ENCODE results near the gene LRRFIP1. TPM values are rescaled to one million over a fixed set of nuclear protein-coding genes. Genes with fewer than 3 reads are reported as not detected.

The LRRFIP1 gene
- total and polyA plus RNA-seq, 2 donors (not counting 3 experiments of a cell fraction or from before 2014, with no cell fraction given) = 39.2 to 179 TPM

DNA sequence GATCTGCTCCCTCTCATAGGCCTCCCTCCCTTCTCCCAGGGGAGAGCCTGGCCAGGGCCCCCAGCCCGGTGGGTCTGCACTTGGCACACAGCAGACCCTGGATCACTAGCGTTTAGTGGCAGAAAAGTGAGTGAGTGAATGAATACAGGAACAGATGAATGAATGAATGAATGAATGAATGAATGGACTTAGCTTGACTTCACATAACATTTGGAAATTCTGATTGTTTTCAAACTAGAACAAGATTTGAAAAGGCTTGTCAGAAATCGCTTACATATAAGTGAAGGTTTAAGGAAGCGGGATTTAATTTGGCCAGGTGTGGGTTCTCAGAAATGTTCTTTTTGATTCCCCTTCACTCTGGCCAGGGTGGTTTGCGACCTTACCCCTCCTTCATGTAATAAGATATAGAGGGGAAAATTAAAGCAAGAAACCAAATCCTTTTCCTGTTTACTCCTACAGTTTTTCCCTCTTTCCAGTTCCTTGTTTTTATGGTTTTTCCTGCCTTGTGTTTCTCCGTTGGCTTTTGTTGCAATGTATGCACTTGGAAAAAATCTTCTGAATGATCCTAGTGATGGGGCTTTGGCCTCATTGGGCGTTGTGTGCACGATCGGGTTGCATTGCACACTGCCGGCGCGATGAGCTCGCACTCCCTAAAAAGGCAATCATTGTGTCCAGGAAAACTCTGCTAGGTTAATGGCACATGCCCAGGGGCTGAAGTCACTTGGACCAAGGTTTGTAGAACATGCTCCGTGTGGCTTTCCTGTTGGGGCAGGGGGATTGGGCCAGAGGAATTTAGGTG, 16.4 kb downstream of the LRRFIP1 start:
- Histone ChIP-seq H3K36me3 (ENCODE audit: control insufficient read depth in 2 of 2, extremely low read depth in 1 of 2, insufficient read depth in 2 of 2, low read length in 2 of 2) (peaks cover 0 to 4% of the 10 kb centered on the region in 2 experiments), H3K9me1 (replicated peaks; ENCODE audit: control insufficient read depth, extremely low read depth, insufficient read depth, low read length) (no peaks in the 10 kb centered on the region), H3K4me2 (ENCODE audit: insufficient read depth, low read length) (no peak overlapping the region), H4K20me1 (replicated peaks; ENCODE audit: control insufficient read depth, extremely low read depth, insufficient read depth, low read length) (no peaks in the 10 kb centered on the region), H3K79me2 (ENCODE audit: control insufficient read depth, insufficient read depth, low read length) (no peaks in the 10 kb centered on the region), H3K9ac (replicated peaks; ENCODE audit: extremely low read depth, insufficient read depth, low read length) (no peak overlapping the region), H3K4me3 (replicated peaks in 1 of 3; ENCODE audit: insufficient read depth in 1 of 3, low read depth in 1 of 3, low read length in 3 of 3) (no peak overlapping the region), H3K4me1 (ENCODE audit: control insufficient read depth, extremely low read depth, insufficient read depth, low read length) (peaks cover 2% of the 10 kb centered on the region), H3K27me3 (ENCODE audit: control insufficient read depth in 2 of 2, insufficient read depth in 2 of 2, low read length in 2 of 2) (no peaks in the 10 kb centered on the region), H2AFZ (ENCODE audit: low read depth, low read length) (no peak overlapping the region), H3K27ac (ENCODE audit: insufficient read depth, low read depth, low read length) (no peak overlapping the region), H3K9me3 (replicated peaks; ENCODE audit: control insufficient read depth, insufficient read depth, low read length) (no peaks in the 10 kb centered on the region)
- TF ChIP-seq JUN (IDR thresholded peaks at IDR 0.05; ENCODE audit: borderline replicate concordance, insufficient read depth, insufficient read length, low read depth) = no peak
- no peak for TF ChIP-seq EZH2 (IDR thresholded peaks at IDR 0.05; ENCODE audit: borderline replicate concordance, low read depth, low read length, severe bottlenecking)
- no peak for TF ChIP-seq POLR2A (IDR thresholded peaks at IDR 0.05; ENCODE audit: low read depth, low read length)
- TF ChIP-seq, protein P1, sequence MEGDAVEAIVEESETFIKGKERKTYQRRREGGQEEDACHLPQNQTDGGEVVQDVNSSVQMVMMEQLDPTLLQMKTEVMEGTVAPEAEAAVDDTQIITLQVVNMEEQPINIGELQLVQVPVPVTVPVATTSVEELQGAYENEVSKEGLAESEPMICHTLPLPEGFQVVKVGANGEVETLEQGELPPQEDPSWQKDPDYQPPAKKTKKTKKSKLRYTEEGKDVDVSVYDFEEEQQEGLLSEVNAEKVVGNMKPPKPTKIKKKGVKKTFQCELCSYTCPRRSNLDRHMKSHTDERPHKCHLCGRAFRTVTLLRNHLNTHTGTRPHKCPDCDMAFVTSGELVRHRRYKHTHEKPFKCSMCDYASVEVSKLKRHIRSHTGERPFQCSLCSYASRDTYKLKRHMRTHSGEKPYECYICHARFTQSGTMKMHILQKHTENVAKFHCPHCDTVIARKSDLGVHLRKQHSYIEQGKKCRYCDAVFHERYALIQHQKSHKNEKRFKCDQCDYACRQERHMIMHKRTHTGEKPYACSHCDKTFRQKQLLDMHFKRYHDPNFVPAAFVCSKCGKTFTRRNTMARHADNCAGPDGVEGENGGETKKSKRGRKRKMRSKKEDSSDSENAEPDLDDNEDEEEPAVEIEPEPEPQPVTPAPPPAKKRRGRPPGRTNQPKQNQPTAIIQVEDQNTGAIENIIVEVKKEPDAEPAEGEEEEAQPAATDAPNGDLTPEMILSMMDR (IDR thresholded peaks at IDR 0.05; ENCODE audit: extremely low read depth in 1 of 2, insufficient read depth in 1 of 2, low read depth in 1 of 2, low read length in 2 of 2) = no peak
- TF ChIP-seq GATA2 (IDR thresholded peaks at IDR 0.05; ENCODE audit: insufficient read depth, insufficient read length, low read depth, low read length) = no peak
- TF ChIP-seq FOS (IDR thresholded peaks at IDR 0.05; ENCODE audit: borderline replicate concordance, insufficient read depth, low read length) = no peak
- TF ChIP-seq, protein P2, sequence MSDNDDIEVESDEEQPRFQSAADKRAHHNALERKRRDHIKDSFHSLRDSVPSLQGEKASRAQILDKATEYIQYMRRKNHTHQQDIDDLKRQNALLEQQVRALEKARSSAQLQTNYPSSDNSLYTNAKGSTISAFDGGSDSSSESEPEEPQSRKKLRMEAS (IDR thresholded peaks at IDR 0.05; ENCODE audit: insufficient read depth, insufficient read length) = no peak
- TF ChIP-seq POLR2AphosphoS5 (IDR thresholded peaks at IDR 0.05; ENCODE audit: insufficient read depth, low read depth, low read length) = no peak
- no TSS peak for BruUV-seq (replicated peaks)
- intact Hi-C loops (cut with micrococcal nuclease) (no loop called here), dilution Hi-C loops (cut with MboI; ENCODE audit: extremely low pct_ligation_motif_present, low sequenced_read_pairs) (no loop called here)
- DNase-seq (ENCODE audit: low read depth, low spot score) (no peak), FAIRE-seq (no peak)
- ChIA-PET POLR2A (no interaction called here), CTCF (interaction anchor here (1.0 to 1.2 kb wide), 2 partner anchors 14 to 27 kb away, joined by 3 read pairs; no protein-coding TSS in a partner anchor)

Measured in endothelial cell of umbilical vein (primary cell).